Naive B cell (primary cell): Measurements from ENCODE around the gene SGMS1. TPM values are rescaled to one million over a fixed set of nuclear protein-coding genes. Genes with fewer than 3 reads are reported as not detected.
A peak's percentile ranks its signal among the peaks of the same experiment; 100 is the strongest.
"Not testable (repeated sequence)": the region's sequence is repeated elsewhere in the genome, so short reads cannot be mapped to it uniquely, and the experiment has no call there.

Experiments used
- ATAC-seq, 2 donors: fragments of 150-1000 bp; cut with Tn5 transposase; 2 replicates each; pipeline ENCODE4 v1.10.0; 2021; ENCODE audit warnings: low read depth in 2 of 2, mild to moderate bottlenecking in 2 of 2, moderate library complexity in 2 of 2
- DNase-seq: peaks from one replicate; pipeline ENCODE4 v3.0.0; 2022
- H3K27ac Mint-ChIP-seq, 6 donors: one replicate each; pipeline ENCODE4 v1.8.0; 2020 to 2022; ENCODE audit warnings: mild to moderate bottlenecking in 6 of 6, mixed read lengths in 6 of 6, moderate library complexity in 5 of 6, inconsistent platforms in 2 of 6
- H3K27me3 Mint-ChIP-seq, 3 donors: one replicate each; pipeline ENCODE4 v1.8.0; 2021 to 2022; ENCODE audit warnings: mixed read lengths in 3 of 3, mild to moderate bottlenecking in 1 of 3
- H3K36me3 Mint-ChIP-seq, 2 donors: one replicate each; pipeline ENCODE4 v1.8.0; 2020 to 2022; ENCODE audit warnings: mixed read lengths in 2 of 2, inconsistent platforms in 1 of 2, mild to moderate bottlenecking in 1 of 2
- H3K4me1 Mint-ChIP-seq, 3 donors: one replicate each; pipeline ENCODE4 v1.8.0; 2020 to 2022; ENCODE audit warnings: mixed read lengths in 3 of 3, inconsistent platforms in 1 of 3, mild to moderate bottlenecking in 1 of 3, moderate library complexity in 1 of 3
- H3K4me3 Mint-ChIP-seq, 8 donors: one replicate each; pipeline ENCODE4 v1.8.0; 2020 to 2022; ENCODE audit warnings: mild to moderate bottlenecking in 8 of 8, mixed read lengths in 8 of 8, moderate library complexity in 8 of 8, inconsistent platforms in 2 of 8
- H3K9me3 Mint-ChIP-seq, 7 donors: one replicate each; pipeline ENCODE4 v1.8.0; 2020 to 2022; ENCODE audit warnings: mixed read lengths in 7 of 7, mild to moderate bottlenecking in 5 of 7, inconsistent platforms in 2 of 7, moderate library complexity in 1 of 7
- polyA plus RNA-seq, 6 donors: library from polyadenylated mRNA; unstranded; fragments of 300-500 nt; fragmentation: Illumina TruSeq; gene quantifications; one replicate each; pipeline ENCODE4 v1.2.3, GENCODE V29; 2021; ENCODE audit warnings: low read depth in 6 of 6

Gene SGMS1
- polyA plus RNA-seq, 6 donors from 2014 or later: 14.2 to 21.7 (median 16.7) TPM

DNA sequence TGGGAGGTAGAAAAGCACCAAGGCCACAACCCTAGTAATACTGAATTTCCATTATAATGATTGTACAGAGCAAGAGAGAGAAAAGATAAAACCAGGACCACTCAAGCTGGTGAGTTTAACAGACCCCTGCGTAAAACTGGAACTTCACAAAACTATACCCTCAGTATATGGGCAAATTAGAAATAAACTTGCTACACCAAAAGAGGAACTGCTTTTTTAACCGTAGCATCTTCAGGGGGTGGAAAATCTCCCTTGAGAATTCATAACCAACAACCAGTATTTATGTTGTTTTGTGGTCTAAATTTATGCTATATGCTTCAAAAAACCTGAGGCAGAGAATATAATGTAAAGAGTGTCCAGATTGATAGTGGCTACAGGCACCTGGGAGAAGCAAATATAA, 171.2 kb downstream of the SGMS1 start:
- peaks cover 4 to 5% of the 10 kb centered on the region in 2 donors for H3K36me3 Mint-ChIP-seq
- ATAC-seq (peak; percentile 87 to 89), DNase-seq (peak; percentile 41)
- H3K4me3 Mint-ChIP-seq: peak overlapping the region in 7 of 8 donors; percentile 4 to 66 (median 18)
- H3K27ac Mint-ChIP-seq: peak overlapping the region in 4 of 6 donors; percentile 6 to 73 (median 14)
- no peaks in the 10 kb centered on the region for H3K9me3 Mint-ChIP-seq
- no peaks in the 10 kb centered on the region for H3K27me3 Mint-ChIP-seq
- H3K4me1 Mint-ChIP-seq: peaks cover 48 to 54% (median 50%) of the 10 kb centered on the region in 3 donors

DNA sequence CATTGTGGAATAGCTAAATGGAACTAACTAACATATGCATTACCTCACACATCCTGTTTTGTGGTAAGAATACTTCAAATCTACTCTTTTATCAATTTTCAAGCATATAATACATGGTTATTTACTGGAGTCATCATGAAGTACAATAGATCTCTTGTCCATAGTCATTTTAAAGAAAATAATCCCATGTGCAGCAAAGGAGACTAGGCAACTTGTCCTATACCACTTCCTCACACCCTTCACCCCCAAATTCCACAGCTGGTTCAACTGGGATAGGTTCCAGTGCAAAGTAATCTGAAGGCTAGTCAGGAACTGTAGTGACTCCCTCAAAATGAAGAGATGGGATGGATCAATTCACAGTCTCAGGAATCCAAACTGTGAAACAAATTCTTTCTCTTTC, 176.1 kb downstream of the SGMS1 start:
- DNase-seq (no peak), ATAC-seq (no peak)
- peaks cover 11 to 22% of the 10 kb centered on the region in 2 donors for H3K36me3 Mint-ChIP-seq
- no peak overlapping the region for H3K4me3 Mint-ChIP-seq
- no peak overlapping the region for H3K27ac Mint-ChIP-seq
- peaks cover 16 to 22% (median 16%) of the 10 kb centered on the region in 3 donors for H3K4me1 Mint-ChIP-seq
- peaks cover 0 to 8% (median 4%) of the 10 kb centered on the region in 7 donors for H3K9me3 Mint-ChIP-seq
- no peaks in the 10 kb centered on the region for H3K27me3 Mint-ChIP-seq

DNA sequence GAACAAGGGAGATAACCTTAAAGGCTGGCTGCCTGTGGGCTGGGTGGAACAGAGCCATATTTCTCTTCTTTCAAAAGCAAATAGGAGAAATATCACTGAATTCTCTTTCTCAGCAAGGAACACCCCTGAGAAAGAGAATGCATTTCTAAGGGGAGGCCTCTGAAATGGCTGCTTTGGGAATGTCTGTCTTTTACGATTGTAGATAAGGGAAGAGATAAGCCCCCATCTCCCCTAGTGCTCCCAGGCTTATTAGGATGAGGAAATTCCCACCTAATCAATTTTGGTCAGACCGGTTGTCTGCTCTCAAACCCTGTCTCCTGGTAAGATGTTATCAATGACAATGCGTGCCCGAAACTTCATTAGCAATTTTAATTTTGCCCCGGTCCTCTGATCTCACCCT, 178.0 kb downstream of the SGMS1 start:
- not testable (repeated sequence) for H3K9me3 Mint-ChIP-seq, DNase-seq, H3K27me3 Mint-ChIP-seq, H3K4me3 Mint-ChIP-seq, ATAC-seq, H3K27ac Mint-ChIP-seq
- Mint-ChIP-seq H3K4me1 (peaks cover 9 to 10% (median 10%) of the 10 kb centered on the region in 3 donors), H3K36me3 (peaks cover 11 to 22% of the 10 kb centered on the region in 2 donors)

DNA sequence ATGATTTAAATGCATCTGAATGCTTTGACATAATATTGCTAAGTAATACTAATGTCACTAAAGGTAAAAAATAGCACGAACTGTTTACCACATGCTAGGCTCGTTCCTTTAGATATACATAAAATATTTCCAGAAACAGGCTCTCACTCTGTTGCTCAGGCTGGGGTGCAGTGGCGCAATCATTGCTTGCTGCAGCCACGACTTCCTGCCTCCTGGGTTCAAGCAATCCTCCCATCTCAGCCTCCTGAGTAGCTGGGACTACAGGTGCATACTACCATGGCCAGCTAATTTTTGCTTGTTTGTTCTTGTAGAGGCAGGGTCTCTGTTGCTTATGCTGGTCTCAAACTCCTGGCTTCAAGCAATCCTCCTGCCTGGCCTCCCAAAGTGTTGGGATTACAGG, 183.3 kb downstream of the SGMS1 start:
- H3K27me3 Mint-ChIP-seq: no peaks in the 10 kb centered on the region
- H3K4me1 Mint-ChIP-seq: peaks cover 5 to 14% (median 11%) of the 10 kb centered on the region in 3 donors
- peaks cover 0 to 2% (median 0%) of the 10 kb centered on the region in 7 donors for H3K9me3 Mint-ChIP-seq
- H3K36me3 Mint-ChIP-seq: peaks cover under 1 to 28% of the 10 kb centered on the region in 2 donors
- H3K4me3 Mint-ChIP-seq: no peak overlapping the region
- ATAC-seq: no peak
- no peak overlapping the region for H3K27ac Mint-ChIP-seq
- DNase-seq: no peak

DNA sequence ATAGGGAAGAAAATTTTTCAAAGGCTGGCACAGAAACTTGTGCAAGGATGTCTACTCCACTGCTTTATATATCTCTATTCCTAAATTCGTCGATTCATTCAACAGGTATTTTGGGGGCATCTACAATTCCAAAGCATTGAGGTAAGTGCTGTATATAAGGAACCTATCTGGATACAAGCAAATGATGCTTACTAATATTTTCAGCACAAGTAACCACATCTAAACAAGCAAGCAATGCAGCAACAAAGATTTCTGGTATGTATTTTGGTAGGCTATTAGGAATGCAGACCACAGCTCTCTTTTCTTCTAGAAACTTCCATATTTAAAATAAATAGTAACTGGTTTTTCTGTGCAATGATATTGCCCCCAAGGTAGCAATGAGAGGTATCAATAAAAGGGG, 183.9 kb downstream of the SGMS1 start:
- DNase-seq (no peak), ATAC-seq (no peak)
- Mint-ChIP-seq H3K4me1 (peaks cover 5 to 14% (median 11%) of the 10 kb centered on the region in 3 donors), H3K27me3 (no peaks in the 10 kb centered on the region), H3K9me3 (peaks cover 0 to 2% (median 0%) of the 10 kb centered on the region in 7 donors), H3K36me3 (peaks cover 0 to 27% of the 10 kb centered on the region in 2 donors), H3K4me3 (no peak overlapping the region), H3K27ac (no peak overlapping the region)

DNA sequence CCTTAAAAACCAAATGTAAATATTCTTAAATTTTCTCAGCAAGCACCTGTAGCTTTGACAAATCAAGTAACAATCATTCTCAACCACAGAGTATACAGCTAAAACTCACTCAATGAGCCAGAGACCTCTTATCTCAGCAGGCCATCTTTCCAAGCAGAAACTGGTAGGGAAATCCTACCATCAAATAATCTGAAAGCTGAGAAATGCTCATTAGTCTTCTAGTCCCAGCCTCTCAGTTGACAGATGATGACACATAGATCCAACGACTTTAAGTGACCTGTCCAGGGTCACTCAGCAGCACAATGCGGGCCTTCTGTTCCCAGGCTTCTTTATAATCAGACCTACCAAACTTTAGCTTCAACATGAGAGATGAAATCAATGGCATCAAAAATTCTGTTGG, 184.6 kb downstream of the SGMS1 start:
- no peak for ATAC-seq
- peaks cover 0 to 2% (median 0%) of the 10 kb centered on the region in 7 donors for H3K9me3 Mint-ChIP-seq
- H3K36me3 Mint-ChIP-seq: peaks cover 0 to 27% of the 10 kb centered on the region in 2 donors
- DNase-seq: no peak
- H3K4me3 Mint-ChIP-seq: no peak overlapping the region
- peaks cover 5 to 14% (median 14%) of the 10 kb centered on the region in 3 donors for H3K4me1 Mint-ChIP-seq
- peak overlapping the region in 1 of 6 donors; percentile 33 for H3K27ac Mint-ChIP-seq
- no peaks in the 10 kb centered on the region for H3K27me3 Mint-ChIP-seq

DNA sequence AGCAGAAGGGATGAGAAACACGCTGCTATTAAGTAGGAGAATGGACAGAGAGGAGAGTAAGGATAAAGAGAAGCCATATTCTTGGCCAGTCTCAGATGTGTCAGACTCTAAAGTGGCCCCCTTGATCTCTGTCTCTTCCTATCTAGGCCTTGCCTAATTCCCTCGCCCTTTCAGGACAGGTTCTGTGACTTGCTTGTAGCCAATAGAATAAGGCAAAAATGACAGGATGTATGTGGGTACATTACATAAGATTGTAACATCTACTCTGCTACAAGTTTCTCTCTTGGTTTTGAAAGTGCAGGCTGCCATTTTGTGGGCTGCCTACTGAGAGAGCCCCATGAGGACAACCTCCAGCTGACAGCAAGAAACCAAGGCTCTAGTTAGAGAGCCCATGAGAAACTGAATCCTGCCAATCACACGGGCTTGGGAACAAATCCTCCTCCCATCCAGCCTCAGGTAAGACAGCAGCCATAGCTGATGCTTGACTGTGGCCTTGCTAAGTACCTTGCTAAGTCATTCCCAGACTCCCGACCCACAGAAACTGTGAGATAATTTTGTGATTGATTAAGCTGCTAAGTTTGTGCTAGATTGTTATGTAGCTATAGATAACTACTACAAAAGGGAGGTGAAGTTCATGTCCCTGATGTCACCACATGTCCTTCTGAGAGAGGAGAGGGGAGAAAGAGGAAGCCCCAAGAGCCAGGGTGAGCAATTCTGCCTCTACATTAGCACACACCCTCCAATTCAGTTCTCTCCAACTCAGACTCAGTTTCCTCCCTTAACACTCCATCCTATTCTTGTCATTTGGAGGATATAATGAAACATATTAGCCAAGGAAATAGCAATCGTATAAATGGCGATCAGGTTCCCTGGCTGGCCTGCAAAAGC, 185.5 kb downstream of the SGMS1 start:
- Mint-ChIP-seq H3K36me3 (peaks cover 0 to 29% of the 10 kb centered on the region in 2 donors), H3K27ac (peak overlapping the region in 4 of 6 donors; percentile 27 to 66 (median 56)), H3K4me1 (peaks cover 7 to 20% (median 14%) of the 10 kb centered on the region in 3 donors)

DNA sequence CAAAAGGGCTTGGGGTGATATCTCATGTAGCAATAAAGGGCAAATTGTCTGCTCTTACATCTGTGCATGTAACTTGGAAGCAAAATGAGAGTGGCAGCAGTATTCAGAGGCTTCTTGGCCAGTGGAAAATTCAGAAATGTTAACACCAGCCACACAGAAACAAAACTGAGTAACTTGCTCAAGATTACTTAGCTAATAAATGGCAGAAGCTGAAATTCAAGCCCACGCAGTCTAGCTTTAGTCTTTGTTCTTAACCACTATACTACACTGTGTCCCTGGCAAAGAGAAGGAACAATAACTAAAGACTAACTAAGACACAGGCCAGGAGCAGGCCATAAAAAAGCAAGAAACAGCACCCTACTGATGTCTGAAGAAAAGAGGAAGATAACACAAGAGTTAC, 186.5 kb downstream of the SGMS1 start:
- Mint-ChIP-seq H3K36me3 (peaks cover 0 to 36% of the 10 kb centered on the region in 2 donors), H3K27me3 (no peaks in the 10 kb centered on the region), H3K9me3 (no peaks in the 10 kb centered on the region), H3K4me3 (no peak overlapping the region), H3K4me1 (peaks cover 7 to 28% (median 15%) of the 10 kb centered on the region in 3 donors), H3K27ac (no peak overlapping the region)
- no peak for DNase-seq
- no peak for ATAC-seq

More for the DNA sequence above, 185.5 kb downstream of the SGMS1 start:
- H3K9me3 Mint-ChIP-seq: peaks cover 0 to 2% (median 0%) of the 10 kb centered on the region in 7 donors
- H3K27me3 Mint-ChIP-seq: no peaks in the 10 kb centered on the region
- no peak overlapping the region for H3K4me3 Mint-ChIP-seq
- no peak for DNase-seq
- no peak for ATAC-seq

DNA sequence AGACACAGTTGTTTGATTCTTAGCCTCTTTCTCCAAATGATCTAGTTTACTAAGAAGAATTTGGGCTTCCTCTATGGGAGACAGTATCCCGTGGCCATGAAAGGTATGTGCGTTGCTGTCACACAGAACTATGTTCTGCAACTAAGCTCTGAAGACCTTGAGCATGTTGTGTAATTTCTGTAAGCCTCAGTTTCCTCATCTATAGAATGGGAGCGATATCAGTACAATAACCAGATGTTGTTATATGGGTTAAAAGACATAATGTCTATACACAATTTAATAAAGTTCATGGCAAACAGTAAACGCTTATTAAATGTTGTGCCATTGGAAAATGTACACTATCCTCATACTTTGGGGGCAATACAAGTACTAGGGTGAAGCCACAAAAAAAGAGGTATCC, 187.0 kb downstream of the SGMS1 start:
- no peak overlapping the region for H3K27ac Mint-ChIP-seq
- DNase-seq (no peak), ATAC-seq (no peak)
- peaks cover 0 to 37% of the 10 kb centered on the region in 2 donors for H3K36me3 Mint-ChIP-seq
- no peaks in the 10 kb centered on the region for H3K9me3 Mint-ChIP-seq
- H3K4me1 Mint-ChIP-seq: peaks cover 8 to 32% (median 17%) of the 10 kb centered on the region in 3 donors
- H3K27me3 Mint-ChIP-seq: no peaks in the 10 kb centered on the region
- no peak overlapping the region for H3K4me3 Mint-ChIP-seq

DNA sequence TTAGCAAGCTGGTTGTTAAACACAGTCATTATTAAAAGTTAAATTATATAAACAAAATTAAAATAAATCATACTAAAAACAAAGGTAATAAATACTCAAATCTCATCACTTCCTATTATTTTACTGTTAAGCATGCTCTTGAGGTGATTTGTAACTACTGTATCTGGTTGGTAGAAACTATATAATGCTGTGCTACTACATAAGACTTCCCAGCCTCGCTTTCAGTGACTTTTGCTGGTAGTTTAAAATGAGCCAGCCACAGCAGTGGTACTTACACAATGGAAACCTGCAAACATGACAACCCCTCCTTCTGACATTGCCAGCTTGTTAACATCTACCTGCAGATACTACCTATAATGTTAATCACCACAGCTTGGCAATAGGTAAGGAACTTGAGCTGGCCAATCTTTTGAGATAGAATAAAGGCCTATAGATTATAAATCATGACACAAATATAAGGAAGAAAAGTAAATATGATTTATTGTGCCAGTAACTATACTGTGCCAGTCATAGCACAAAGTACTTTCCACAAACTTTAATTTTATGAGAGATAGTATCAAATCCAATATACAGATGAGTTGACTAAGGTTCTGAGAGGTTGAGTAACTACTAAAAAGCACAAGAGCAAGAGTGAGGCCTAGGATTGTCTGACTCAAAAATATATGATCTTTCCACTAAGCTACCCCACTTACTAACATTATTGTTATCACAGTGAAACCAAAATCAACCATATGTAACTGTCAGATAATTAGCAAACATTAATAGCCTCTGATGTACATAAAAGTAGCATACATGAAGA, 191.3 kb downstream of the SGMS1 start:
- no peak overlapping the region for H3K4me3 Mint-ChIP-seq
- no peak overlapping the region for H3K27ac Mint-ChIP-seq
- no peak for DNase-seq
- H3K27me3 Mint-ChIP-seq: no peaks in the 10 kb centered on the region
- H3K36me3 Mint-ChIP-seq: peaks cover 0 to 33% of the 10 kb centered on the region in 2 donors
- no peaks in the 10 kb centered on the region for H3K9me3 Mint-ChIP-seq
- ATAC-seq: no peak
- H3K4me1 Mint-ChIP-seq: peaks cover 7 to 32% (median 8%) of the 10 kb centered on the region in 3 donors

DNA sequence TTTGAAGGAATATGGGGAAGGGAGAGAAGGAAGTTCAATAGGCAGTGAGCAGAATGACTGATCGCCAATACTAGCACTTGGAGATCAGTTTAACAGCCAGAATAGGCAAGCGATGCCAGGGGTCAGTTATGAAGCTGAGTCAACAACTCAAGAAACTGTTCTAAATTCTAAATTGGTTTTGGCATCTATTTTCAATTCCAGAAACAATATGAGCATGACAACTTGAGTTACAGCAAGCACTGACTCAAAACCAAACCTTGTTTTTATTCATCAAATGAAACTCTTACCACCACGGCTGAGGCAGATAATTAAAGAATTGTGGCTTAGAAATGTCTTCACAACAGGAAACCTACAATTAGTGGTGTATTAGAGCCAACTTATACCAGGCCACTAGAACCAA, 192.0 kb downstream of the SGMS1 start:
- DNase-seq (no peak), ATAC-seq (no peak)
- peaks cover 11 to 28% (median 11%) of the 10 kb centered on the region in 3 donors for H3K4me1 Mint-ChIP-seq
- no peaks in the 10 kb centered on the region for H3K27me3 Mint-ChIP-seq
- H3K36me3 Mint-ChIP-seq: peaks cover 0 to 31% of the 10 kb centered on the region in 2 donors
- no peaks in the 10 kb centered on the region for H3K9me3 Mint-ChIP-seq
- no peak overlapping the region for H3K27ac Mint-ChIP-seq
- no peak overlapping the region for H3K4me3 Mint-ChIP-seq

DNA sequence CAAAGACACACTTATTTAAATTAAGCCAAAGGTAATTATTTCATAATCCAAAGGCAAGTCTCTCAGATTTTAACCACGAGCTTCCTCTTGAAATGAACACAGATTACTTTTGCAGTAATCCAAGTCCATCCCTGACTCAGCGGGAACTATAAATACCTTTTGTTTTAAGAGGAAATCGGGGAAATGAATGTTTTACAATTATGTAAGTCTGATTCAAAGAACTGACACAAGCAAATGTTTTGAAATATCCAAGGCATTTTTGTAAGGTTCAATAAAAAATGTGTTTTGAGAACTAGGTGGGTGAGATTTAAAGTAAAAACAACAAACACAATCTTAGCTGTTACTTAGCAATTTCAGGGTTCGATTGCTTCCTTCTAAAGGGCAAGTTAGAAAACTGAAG, 192.6 kb downstream of the SGMS1 start:
- Mint-ChIP-seq H3K27ac (no peak overlapping the region), H3K4me1 (peaks cover 11 to 32% (median 11%) of the 10 kb centered on the region in 3 donors), H3K9me3 (no peaks in the 10 kb centered on the region), H3K27me3 (no peaks in the 10 kb centered on the region), H3K36me3 (peaks cover 0 to 27% of the 10 kb centered on the region in 2 donors), H3K4me3 (no peak overlapping the region)
- no peak for DNase-seq
- ATAC-seq: no peak

DNA sequence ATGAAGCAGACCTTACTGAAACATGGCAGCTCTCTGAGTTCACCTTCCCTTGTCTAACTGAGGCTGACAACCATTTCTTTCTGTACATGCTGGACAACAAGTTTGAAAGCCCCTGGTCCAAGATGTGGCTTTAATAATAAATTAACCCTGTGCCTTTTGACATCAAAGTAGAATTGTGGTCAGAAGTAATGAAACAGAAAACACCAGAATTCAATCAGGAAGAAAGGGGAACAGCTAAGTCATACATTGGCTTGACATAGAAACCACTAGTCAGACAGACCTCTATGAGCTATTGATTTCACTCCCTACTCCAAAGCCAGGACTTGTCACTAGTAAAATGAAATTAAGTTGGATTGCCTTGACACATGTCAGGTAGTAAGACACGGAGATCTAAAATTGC, 197.3 kb downstream of the SGMS1 start:
- peak overlapping the region in 1 of 8 donors; percentile 4 for H3K4me3 Mint-ChIP-seq
- ATAC-seq (no peak), DNase-seq (no peak)
- peaks cover 0 to 2% (median 0%) of the 10 kb centered on the region in 7 donors for H3K9me3 Mint-ChIP-seq
- H3K27ac Mint-ChIP-seq: peak overlapping the region in 1 of 6 donors; percentile 16
- peaks cover 10 to 21% (median 19%) of the 10 kb centered on the region in 3 donors for H3K4me1 Mint-ChIP-seq
- H3K36me3 Mint-ChIP-seq: peaks cover 0 to 5% of the 10 kb centered on the region in 2 donors
- no peaks in the 10 kb centered on the region for H3K27me3 Mint-ChIP-seq
